Body of pancreas (tissue), 4 donors: ENCODE results near the gene CHST3.

Experiments
- CTCF ChIP-seq, 7 experiments: fragments of 450-650 bp in 4 of 7; fragments of 200-600 bp in 3 of 7; sonication (generic) in 3 of 7; IDR thresholded peaks; one replicate each; pipeline ENCODE4 v1.5.1; 2016 to 2019; ENCODE audit warnings: antibody characterized with exemption in 7 of 7
- POLR2A ChIP-seq, 3 donors: fragments of 450-650 bp; IDR thresholded peaks; one replicate each; pipeline ENCODE4 v1.6.1; 2016; ENCODE audit warnings: antibody characterized with exemption in 3 of 3, mild to moderate bottlenecking in 2 of 3

- TF ChIP-seq POLR2A (IDR thresholded peaks at IDR 0.05) (no peak), CTCF (IDR thresholded peaks at IDR 0.05) (no peak)
Observed at GRCh38 chr10:72062382-72062781, 98.2 kb downstream of the CHST3 start.
